ENCODE data around the gene NFATC2IP. TPM values are rescaled to one million over a fixed set of nuclear protein-coding genes. Genes with fewer than 3 reads are reported as not detected.
"Not testable (repeated sequence)": the region's sequence is repeated elsewhere in the genome, so short reads cannot be mapped to it uniquely, and the experiment has no call there.

The NFATC2IP gene
- total RNA-seq, 2 donors from 2014 or later = 42.9 to 52.0 TPM

DNA sequence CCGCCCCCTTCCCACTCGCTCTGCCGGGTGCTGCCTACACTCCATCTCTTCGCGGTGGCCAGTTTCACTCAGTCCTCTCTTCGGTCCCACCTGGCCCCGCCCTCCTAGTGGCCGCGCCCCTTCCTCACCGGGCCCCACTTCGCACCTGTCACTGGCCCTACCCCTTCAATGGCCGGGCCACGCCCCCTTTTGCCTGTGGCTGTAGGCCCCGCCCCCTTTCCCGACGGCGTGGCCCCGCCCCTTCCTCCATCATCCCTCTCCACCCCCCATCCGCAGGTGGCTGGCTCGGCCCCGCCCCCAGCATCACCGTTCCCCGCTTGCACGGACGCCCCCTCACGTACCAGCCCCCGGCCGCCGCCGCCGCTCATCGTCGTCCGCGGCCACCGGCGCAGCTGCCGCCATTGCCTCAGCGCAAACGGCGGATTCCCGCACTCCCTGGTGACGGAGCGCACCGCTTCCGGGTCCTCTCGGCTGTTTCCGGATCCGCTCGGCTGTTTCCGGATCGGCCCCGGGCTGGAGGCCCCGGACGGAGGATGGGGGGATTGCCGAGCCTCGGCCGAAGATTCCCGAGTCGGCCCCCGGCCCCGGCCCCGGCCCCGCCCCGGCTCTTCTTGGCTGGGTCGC lies 25.9 kb upstream of the NFATC2IP start, which contains the start of gene RABEP2:
Gene RABEP2, minus strand, starts transcription at position 477 of the 624 bp plus-strand sequence. Its CDS starts 75 bp downstream, at position 402.
- ATAC-seq (peak; percentile 82), DNase-seq (peak; percentile 98 to 99)
- intact Hi-C loops (cut with DNase I, micrococcal nuclease) = no loop called here

DNA sequence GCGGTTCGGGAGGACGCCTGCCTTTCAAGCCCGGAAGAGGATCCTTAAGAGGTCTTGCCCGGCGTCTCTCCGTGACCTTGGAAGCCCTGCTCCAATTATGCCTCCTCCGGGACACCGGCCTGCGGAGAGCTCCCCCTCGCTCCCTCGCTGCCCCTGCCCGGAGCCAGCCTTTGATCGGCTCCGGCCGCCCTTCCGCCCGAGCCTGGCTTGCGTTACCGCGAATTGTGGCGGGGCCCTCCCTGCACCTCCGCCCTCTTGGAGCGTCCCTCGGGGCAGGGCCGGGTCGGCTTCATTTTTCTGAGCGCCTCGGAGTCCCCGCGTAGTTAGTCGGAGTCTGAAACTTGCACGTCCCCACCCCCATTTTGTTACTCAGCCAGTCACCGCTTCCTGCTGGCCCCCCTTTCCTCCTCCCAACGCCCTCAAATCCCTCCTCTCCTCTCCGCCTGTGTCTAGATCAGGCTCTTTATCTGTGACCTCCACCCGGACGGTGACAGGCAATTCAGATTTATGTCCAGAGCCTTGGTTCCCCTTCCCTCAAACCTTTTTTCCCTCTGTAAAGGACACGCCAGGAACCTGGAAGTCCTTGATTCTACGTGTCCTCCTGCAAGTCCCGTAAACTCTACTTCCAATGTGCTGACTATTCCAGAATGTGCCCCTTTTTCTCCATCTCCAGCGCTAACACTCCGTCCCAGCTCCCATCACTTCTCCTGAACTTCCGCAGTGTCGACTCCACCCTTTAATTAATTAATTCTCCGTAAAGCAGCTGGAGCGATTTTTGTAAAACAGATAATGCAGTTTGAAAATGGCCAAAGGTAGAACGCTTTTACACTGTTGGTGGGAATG lies 25.1 kb upstream of the NFATC2IP start:
- intact Hi-C loops (cut with DNase I, micrococcal nuclease) = no loop called here
- ATAC-seq = peak; percentile 49
- DNase-seq = peak; percentile 81

DNA sequence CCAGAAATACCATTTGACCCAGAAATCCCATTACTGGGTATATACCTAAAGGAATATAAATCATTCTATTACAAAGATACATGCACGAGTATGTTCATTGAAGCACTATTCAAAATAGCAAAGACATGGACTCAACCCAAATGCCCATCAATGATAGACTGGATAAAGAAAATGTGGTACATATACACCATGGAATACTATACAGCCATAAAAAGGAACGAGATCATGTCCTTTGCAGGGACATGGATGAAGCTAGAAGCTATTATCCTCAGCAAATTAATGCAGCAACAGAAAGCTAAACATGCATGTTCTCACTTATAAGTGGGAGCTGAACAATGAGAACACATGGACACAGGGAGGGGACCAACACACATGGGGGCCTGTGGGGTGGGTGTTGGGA lies 24.5 kb upstream of the NFATC2IP start:
- intact Hi-C loops (cut with DNase I, micrococcal nuclease); ATAC-seq; DNase-seq: not testable (repeated sequence)

- ATAC-seq = no peak
- intact Hi-C loops (cut with DNase I, micrococcal nuclease) = no loop called here
- no peak for DNase-seq
These were observed 22.9 kb upstream of the NFATC2IP start for GRCh38 chr16:28927815-28928214.

GRCh38 chr16:28930203-28930602 lies 20.5 kb upstream of the NFATC2IP start:
- DNase-seq (no peak), ATAC-seq (no peak)
- intact Hi-C loops (cut with DNase I, micrococcal nuclease) = no loop called here

GRCh38 chr16:28930652-28931051 lies 20.1 kb upstream of the NFATC2IP start:
- ATAC-seq = no peak
- intact Hi-C loops (cut with DNase I, micrococcal nuclease) = no loop called here
- DNase-seq = peak in 1 of 2 donors; percentile 20

- DNase-seq (peak in 1 of 2 donors; percentile 11), ATAC-seq (no peak)
- intact Hi-C loops (cut with DNase I, micrococcal nuclease) = no loop called here
These were observed 18.9 kb upstream of the NFATC2IP start, which contains the start of gene CD19 for GRCh38 chr16:28931801-28932225. TSS of gene CD19 (plus strand) at chr16:28931971. CDS start at chr16:28932001, 30 bp downstream.

DNA sequence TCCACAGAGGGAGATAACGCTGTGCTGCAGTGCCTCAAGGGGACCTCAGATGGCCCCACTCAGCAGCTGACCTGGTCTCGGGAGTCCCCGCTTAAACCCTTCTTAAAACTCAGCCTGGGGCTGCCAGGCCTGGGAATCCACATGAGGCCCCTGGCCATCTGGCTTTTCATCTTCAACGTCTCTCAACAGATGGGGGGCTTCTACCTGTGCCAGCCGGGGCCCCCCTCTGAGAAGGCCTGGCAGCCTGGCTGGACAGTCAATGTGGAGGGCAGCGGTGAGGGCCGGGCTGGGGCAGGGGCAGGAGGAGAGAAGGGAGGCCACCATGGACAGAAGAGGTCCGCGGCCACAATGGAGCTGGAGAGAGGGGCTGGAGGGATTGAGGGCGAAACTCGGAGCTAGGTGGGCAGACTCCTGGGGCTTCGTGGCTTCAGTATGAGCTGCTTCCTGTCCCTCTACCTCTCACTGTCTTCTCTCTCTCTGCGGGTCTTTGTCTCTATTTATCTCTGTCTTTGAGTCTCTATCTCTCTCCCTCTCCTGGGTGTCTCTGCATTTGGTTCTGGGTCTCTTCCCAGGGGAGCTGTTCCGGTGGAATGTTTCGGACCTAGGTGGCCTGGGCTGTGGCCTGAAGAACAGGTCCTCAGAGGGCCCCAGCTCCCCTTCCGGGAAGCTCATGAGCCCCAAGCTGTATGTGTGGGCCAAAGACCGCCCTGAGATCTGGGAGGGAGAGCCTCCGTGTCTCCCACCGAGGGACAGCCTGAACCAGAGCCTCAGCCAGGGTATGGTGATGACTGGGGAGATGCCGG lies 18.2 kb upstream of the NFATC2IP start:
- ATAC-seq (no peak), DNase-seq (no peak)
- intact Hi-C loops (cut with DNase I, micrococcal nuclease) = no loop called here

GRCh38 chr16:28933171-28933570 lies 17.6 kb upstream of the NFATC2IP start:
- no peak for ATAC-seq
- intact Hi-C loops (cut with DNase I, micrococcal nuclease) = no loop called here
- no peak for DNase-seq

- intact Hi-C loops (cut with DNase I, micrococcal nuclease) = no loop called here
- ATAC-seq (no peak), DNase-seq (no peak)
These were observed 15.4 kb upstream of the NFATC2IP start for GRCh38 chr16:28935346-28935745.

DNA sequence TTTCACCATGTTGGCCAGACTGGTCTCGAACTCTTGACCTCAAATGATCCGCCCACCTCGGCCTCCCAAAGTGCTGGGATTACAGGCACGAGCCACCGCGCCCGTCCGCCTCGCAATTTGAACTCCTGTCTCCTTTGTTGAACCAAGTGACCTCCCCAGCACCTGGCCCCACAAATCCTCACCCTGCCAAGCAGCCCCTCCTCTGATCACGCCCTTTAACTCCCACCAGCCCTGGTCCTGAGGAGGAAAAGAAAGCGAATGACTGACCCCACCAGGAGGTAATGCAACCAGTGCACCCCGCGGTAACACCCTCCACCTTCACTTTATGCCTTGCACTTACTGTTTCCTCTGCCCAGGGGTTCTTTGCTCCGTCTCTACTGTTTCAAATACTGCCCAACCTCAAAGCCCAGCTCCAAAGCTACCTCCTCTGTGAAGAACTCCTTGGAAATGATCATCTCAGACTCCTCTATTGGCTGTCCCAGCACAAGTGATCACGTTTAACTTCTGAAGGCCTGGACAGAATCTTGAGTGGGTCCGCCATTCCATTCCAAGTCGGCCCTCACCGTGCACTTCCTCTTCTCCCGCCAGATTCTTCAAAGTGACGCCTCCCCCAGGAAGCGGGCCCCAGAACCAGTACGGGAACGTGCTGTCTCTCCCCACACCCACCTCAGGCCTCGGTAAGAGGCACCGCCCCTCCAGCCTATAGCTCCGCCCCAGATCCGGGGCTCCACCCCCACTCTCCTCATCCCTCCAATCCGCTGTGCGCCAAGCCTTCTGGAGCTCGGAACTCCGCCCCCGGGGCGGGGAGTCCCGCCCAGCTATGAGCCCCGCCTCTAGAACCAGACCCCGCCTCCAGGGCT lies 14.6 kb upstream of the NFATC2IP start:
- ATAC-seq = peak; percentile 99
- intact Hi-C loops (cut with DNase I, micrococcal nuclease) = no loop called here
- DNase-seq = peak; percentile 88 to 92

GRCh38 chr16:28936784-28937155 lies 14.0 kb upstream of the NFATC2IP start:
- DNase-seq (no peak), ATAC-seq (no peak)
- intact Hi-C loops (cut with DNase I, micrococcal nuclease) = no loop called here

GRCh38 chr16:28937222-28937876 lies 13.4 kb upstream of the NFATC2IP start:
- DNase-seq (no peak), ATAC-seq (no peak)
- intact Hi-C loops (cut with DNase I, micrococcal nuclease) = no loop called here

DNA sequence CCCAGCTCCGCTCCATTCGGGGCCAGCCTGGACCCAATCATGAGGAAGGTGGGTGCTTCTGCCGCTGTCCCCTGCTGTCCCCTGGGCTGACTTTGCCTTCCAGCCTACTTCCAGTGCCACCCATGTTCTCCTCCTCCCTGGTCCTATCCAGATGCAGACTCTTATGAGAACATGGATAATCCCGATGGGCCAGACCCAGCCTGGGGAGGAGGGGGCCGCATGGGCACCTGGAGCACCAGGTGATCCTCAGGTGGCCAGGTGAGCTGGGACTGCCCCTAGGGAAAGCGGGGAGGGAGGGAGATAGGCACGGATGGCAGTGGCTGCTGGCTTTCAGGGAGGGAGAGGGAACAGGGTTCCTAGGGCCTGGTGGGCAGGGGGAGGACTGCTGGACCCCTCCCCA lies 12.0 kb upstream of the NFATC2IP start:
- intact Hi-C loops (cut with DNase I, micrococcal nuclease) = no loop called here
- ATAC-seq = no peak
- DNase-seq = no peak

DNA sequence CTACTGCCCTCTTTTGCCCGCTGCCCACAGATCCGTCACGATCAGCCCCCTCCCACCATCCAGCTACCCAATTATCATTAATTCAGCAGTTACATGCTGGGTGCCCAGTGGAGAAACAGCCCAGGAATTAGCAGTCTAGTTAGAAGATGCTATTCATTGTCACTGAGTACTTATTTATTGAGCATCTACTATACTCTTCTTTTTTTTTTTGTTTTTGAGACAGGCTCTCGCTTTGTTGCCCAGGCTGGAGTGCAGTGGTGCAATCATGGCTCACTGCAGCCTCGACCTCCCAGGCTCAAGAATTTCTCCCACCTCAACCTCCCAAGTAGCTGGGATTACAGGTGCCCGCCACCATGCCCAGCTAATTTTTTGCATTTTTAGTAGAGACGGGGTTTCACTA lies 10.9 kb upstream of the NFATC2IP start:
- DNase-seq; intact Hi-C loops (cut with DNase I, micrococcal nuclease); ATAC-seq: not testable (repeated sequence)

GRCh38 chr16:28943281-28943680 lies 7.5 kb upstream of the NFATC2IP start:
- intact Hi-C loops (cut with DNase I, micrococcal nuclease) = no loop called here
- DNase-seq = no peak
- no peak for ATAC-seq

DNA sequence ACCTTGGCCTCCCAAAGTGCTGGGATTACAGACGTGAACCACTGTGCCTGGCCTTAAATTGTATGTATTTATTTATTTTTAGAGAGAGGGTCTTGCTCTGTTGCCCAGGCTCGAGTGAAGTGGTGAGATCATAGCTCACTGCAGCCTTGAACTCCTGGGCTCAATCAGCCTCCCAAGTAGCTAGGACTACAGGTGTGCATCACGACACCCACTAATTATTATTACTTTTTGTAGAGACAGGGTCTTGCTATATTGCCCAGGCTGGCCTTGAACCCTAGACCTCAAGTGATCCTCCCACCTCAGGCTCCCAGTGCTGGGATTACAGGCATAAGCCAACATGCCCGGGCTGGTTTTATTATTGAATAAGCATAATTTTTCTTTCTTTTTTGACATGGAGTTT lies 4.1 kb upstream of the NFATC2IP start:
- intact Hi-C loops (cut with DNase I, micrococcal nuclease) = no loop called here
- DNase-seq = no peak
- no peak for ATAC-seq

DNA sequence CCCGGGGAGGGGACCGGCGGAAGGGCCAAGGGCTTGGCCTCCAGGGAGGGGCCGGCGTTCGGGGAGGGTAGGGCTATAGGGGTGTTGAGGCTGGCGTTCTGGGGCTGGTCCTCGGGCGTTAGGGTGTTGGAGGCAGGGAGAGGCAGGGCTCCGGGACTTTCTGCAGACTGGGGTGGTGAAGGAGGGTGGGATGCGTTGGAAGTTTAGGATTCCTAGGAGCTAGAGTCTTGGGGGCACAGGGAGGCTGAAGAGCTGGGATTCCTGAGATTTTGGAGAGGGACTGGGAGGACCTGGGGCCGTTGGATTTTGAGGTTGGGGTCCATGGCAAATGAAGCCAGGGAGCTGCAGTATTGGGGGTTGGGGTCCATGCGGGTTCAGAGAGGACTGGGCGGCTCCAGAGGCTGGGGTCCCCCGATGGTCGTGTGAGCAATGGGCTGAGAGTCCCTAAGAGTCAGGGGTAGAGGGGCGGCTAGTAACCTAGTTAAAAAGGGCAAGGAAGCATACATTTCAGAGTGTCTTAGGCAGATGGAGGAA lies 740 bp downstream of the NFATC2IP start:
- intact Hi-C loops (cut with DNase I, micrococcal nuclease) = no loop called here
- ATAC-seq = peak; percentile 71

More for the DNA sequence above, 740 bp downstream of the NFATC2IP start:
- DNase-seq = peak; percentile 64 to 73

All from left colon (tissue), 2 donors.